D341Med (cell line): ENCODE results near the gene GOLGA6L7.
A peak's percentile ranks its signal among the peaks of the same experiment; 100 is the strongest.
"Not testable (repeated sequence)": the region's sequence is repeated elsewhere in the genome, so short reads cannot be mapped to it uniquely, and the experiment has no call there.

Experiments
- DNase-seq: peaks from one replicate; pipeline ENCODE4 v3.0.0; 2012; ENCODE audit warnings: low spot score

GOLGA6L7 gene

DNA sequence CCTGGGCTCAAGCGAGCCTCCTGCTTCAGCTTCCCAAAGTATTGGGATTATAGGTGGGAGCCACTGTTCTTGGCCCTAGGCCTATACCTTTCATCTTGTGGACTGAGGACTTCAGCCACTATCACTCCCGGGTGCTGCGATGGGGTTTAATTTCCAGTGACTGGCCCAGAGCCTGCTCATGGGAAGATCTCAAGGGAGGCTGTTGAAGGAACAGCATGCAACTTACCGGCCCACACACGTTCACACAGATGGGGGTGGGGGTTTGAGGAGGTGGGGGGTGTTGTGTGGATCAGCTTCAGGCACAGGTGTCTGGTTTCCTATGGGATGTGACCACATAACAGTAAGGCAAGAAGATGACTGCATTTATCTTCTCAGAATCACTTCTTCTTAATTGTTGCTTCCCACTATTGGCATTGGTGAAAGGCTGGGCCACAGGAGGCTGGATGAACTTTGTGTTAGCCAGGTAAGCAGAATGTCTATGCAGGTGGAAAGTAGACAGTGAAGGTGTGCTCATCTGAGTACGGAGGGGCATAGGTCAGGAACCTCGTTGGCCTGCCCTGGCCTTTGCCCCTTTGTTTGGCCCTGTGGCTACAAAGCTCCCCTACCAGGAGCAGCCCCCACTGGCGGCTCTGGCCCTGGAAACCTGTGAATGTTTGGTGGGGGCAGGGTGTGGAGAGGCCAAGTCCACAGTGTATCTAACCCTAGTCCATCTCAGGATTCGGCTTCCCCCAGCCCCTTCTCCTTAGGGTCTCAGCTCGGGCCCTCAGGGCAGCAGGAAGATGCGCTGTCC is 35.9 kb upstream of the GOLGA6L7 start:
- DNase-seq, result no peak

DNA sequence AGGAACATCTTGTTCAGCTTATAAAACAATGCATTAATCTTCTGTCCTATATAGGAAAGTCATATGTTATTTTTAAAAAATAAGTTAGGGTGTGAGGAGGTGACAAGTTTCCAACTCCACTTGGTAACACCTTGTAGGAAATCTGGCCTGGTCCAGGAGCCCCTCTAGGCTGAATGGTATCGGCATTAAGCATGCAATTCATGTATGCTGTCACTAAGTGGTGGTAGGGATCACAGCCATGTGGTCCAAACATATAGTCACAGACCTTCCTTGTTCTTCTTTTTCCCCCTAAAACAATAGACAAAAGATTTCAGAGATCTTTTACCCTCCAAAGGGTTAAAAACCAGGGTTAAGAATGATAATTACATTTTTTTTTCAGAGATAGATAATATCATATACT is 33.2 kb upstream of the GOLGA6L7 start:
- DNase-seq, result no peak

DNA sequence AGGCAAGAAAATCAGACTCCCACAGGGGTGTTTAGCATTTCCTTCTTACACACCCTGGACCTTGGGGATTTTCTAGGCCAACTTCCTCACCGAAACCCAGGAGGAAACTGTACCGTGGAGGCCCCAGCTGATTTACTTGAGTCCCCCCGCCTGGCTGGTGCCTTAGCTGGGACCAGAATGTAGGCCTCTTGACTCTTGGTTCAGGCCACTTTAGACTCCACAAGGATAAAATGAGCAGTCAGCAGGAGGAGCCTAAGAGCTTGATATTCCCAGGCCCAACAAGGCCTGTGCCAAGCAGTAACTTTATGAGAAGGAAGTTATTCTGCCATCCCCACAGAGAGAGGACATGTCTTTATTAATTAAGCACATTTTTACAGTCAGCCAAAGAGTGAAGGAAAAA is 32.7 kb upstream of the GOLGA6L7 start:
- DNase-seq, result no peak

DNA sequence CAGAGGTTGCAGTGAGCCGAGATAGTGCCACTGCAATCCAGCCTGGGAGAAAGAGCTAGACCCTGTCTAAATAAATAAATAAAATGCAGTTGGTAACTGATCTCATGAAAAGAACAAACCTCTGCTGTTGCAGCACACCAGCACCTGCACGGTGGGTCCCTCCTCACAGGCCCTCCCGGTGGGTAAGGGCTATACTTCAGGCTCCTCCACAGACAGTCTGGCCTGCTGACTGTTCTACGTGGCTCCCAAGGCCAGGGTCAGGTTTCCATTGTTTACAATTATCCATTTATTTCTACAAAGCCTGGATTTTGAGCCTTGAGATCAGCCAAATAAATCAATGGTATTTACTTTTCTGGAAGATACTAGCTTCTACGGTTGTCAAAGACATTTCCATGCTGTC is 32.2 kb upstream of the GOLGA6L7 start:
- no peak for DNase-seq

DNA sequence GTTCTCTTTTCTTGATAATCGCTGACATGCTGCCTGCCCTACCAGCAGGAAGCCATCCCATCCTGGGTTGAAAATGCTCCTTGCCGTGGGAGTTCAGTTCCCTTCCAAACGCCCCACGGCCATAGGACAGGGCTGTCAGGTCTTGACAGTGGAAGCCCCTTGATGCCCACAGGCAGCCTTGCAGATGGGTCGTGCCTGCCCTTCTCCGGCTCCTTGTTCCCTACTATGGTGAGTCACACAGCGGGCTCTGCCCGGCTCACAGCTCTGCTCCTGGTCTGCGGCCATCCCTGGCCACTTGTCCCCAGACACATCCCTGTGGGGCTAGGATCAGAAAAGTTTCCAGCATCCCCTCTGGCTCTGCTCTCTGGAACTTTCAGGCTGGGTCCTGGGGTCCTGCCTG is 31.1 kb upstream of the GOLGA6L7 start:
- DNase-seq, result no peak

DNA sequence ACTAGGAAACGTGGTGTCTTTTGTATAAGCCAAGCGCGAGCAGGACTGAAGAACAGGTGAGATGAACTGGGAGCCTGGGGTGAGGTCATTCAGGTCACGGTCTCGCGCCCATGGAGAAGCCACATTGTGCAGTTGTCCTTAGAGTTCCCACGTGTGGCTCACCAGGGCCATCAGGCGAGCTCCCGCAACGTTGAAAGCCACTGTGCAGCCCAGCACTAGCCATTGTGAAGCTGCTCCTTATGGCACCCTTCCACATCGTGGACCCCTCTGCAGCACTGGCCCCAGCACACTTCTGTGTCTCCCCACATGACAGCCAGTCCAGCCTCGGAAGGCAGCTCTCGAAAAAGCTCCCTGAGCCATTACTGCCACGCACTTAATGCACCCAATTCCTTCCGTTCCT is 29.8 kb upstream of the GOLGA6L7 start:
- no peak for DNase-seq

DNA sequence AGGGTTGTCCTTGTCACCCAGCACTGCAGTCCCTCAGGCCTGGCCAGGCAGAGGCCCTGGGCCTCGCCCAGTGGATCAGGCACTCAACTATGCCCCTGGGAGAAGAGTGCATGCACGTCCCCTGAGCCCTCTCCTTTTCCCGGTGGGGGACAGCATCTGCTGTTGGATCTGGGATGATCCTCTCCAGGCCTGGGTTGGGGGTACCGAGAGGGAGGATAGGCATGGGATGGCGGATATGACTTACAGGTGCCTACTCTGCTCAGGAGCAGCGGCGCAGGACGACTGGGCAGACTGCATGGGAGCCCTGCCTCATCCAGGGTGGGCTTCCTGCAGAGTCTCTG is 28.4 kb upstream of the GOLGA6L7 start:
- no peak for DNase-seq

DNA sequence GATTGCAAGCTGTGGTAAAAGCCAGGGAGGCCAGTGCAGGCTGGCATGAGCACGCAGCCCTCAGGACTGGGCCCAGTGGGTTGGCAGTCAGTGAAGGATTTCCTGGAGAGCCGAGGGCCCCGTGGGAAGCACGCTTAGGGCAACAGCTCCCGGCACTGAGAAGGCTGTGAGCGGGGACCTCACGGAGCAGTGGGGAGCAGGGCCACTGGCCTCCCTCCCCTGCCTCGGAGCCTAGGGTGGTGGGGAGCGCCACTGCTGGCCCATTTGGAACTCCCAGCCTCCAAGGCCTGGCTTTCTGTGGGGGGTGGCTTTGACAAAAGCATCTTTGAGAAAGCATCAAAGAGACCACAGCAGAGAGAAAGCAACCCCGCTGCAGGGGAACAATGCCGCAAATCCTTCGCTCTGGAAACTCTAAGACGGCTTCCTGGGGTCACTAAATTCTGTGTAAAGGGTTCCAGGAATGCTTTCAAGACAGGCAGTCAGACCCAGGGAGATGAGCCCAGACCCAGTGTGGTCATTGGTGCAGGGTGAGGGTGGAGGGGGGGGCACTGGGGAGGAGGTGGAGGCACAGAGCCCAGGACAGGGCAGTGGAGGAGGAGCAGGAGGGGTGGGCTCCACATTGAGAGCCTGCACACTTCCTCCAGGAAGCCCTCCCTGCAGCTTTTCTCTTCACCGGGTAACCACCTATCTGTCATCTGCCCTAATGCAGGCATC is 27.8 kb upstream of the GOLGA6L7 start:
- DNase-seq, result no peak

DNA sequence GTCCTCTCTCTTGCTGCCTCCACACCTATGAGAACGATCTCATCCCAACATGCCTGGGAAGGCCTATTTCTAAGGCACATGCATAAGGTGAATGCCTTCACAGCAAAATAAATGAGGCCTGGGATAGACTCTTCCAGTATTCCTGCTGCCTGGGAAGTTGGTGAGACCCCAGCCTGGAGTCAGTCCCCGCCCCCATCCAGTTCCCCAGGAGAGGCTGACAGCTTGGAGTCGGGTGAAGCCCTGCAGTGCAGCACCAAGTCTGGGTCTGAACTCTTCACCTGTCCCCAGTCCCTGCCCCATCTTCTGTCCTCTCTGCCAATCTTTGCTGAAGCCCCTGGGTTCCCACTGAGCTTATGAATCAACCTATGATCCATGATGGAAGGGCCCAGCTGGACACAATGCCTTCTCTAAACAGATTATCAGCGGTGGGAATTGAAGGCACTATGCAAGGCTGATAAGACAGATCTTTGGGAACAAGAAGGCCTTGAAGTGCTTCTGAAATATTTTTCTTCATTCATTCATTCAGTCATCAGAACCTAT is 27.1 kb upstream of the GOLGA6L7 start:
- no peak for DNase-seq

DNA sequence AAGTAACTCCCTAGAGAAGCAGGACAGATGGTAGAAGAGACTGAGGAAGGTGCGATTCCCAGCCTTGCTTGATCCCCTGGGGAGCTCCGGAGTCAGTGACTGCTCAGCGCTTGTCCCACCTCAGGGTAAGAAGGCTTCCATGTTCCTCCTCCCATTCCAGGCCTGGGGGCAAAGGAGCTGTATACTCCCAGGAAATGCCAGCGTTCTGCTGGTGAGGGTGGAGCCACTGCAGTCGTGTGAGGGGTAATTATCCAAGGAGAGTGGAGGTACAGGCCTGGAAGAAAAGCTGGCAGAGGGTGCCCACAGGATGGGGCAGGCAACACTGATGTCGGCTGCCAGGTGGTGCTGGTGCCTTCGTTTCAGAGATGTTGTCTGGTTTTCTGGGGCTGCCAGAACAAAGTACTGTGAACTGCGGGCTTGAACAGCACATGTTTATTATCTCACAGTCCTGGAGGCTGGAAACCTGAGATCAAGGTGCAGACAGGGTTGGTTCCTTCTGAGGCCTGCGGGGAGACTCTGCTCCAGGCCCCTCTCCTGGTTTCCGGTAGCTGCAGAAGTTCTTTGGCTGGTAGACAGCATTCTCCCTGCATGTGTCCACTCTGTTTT is 25.2 kb upstream of the GOLGA6L7 start:
- peak; percentile 71 for DNase-seq

DNA sequence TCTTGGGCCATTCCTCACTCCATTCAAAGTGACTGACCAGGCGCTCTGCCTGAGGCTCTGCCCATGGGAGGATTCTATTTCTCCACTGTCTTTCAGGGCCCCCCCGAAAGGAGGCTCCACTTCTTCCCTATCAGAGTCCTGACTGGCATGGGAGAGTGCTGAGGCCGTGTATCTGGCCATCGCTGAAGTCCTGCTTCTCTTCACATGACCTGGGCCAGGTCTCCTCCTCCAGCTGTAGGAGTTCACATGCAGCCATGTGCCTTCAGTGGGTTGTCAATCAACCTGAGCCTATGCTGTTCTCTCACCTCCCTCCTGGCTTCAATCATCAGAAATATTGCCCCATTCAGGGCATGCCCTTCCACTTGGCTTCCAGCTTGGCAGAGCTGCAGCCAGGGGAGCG is 24.6 kb upstream of the GOLGA6L7 start:
- DNase-seq, result no peak

DNA sequence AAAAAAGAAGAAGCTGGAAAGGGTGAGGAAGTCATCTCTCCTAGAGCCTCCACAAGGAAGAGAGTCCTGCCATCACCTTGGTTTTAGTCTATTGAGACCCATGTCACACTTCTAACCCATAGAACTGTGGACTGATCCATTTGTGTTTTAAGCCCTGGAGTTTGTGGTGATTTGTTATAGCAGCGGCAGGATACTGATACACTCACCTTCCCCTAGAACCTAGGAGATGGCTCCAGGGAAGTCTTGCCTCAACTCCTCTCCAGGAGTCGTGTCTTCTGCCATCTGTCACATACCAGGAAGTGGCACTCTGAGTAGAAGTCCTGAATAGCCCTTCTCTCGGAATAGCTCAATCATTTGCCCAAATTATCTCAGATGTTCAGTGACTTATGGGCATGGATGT is 22.7 kb upstream of the GOLGA6L7 start:
- no peak for DNase-seq

DNA sequence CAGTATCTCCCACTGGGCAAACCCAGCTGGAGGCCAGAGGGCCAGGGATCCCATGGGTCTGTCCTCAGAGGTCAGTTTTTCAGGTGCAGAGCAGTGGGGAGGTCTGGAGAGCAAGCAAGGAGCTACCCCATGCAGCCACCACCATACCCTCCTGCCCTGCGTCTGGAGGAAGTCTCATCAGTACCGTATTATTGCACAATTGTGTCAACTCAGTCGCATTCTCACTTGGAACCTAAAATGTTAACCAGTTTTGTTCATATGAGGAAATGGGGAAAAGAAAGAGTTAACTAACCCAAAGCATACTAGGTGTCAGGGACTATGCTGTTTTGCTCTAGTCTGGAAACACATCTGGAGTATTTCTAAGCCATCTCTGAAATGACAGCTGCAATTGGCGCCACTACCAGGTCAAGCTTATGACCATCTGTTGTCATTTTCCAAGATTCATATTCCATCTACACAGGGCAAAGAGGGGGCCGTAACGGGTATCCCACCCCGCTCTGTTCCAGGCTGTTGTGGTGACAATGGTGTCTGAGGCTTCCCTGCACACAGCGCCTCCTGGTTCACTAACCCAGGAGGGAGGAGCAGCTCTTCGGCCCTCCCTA is 20.4 kb upstream of the GOLGA6L7 start:
- DNase-seq, result no peak

DNA sequence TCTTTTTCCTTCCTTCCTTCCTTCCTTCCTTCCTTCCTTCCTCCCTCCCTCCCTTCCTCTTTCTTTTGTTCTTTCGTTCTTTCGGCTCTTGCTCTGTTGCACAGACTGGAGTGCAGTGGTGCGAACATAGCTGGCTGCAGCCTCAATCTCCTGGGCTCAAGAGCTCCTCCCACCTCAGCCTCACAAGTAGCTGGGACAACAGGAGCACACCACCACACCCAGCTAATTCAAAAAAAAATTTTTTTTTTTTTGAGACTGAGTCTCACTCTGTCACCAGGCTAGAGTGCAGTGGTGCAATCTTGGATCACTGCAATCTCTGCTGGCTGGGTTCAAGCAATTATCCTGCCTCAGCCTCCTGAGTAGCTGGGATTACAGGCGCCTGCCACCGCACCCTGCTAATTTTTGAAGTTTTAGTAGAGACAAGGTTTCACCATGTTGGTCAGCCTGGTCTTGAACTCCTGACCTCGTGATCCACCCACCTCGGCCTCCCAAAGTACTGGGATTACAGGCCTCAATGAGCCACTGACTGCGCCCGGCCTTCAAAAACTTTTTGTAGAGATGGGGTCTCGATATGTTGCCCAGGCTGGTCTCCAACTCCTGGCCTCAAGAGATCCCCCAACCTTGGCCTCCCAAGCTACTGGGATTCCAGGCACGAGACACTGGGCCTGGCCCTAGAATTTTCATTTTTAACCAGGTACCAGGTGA is 13.3 kb upstream of the GOLGA6L7 start:
- not testable (repeated sequence) for DNase-seq

DNA sequence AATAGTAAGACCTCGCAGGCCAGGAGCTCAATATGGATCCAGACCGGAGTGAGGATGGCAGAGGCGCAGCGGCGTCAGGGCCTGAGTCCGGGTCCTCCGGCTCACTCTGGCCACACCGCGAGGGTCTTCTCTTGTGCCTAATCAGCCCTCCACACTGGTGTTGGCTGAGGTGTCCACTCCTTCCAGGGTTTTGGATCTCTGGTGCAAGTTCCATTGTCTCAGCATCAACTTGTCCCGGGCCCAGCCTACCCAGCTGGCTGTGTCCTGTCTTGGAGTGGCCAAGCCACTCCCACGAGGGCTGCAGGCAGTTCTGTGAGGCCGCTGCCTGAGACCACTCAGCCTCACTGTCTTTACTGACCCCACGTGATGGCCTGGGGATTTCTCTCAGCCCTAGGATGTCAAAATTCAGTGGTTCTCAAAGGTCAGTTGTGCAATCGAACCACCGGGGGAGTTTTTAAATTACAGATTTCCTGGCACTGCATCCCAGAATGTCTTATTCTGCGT is 12.6 kb upstream of the GOLGA6L7 start:
- DNase-seq, result no peak

DNA sequence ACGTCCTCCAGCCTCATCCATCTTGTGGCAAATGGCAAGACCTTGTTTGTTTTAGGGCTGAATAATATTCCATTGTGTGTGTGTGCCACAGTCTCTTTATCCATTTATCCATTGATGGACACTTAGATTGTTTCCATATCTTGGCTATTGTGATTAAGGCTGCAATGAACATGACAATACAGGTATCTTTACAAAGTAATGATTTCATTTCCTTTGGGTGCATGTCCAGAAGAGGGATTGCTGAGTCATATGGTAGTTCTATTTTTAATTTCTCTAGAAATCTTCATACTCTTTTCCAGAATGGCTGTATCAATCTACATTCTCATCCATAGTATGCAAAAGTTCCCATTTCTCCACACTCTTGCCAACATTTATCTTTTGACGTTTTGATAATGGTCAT is 6.1 kb upstream of the GOLGA6L7 start:
- DNase-seq, result not testable (repeated sequence)

DNA sequence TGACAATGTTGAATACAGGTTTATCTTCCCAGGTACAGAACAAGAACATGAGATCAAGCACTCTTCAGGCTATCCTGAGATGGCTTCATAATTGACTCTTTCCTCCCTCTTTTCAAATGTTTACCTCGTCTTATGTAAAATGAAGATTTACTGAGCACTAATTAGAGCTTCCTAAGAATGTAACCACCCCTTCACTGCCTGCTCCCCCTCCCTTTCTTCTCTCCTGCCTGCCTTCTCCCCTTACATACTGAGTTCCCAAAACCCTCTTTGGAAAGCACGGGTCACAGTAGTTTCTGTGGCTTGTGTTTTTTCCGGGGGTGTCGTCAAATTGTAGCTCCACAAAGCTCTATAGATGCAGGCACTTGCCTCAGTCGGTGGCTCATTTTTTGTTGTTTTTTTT is 5.2 kb upstream of the GOLGA6L7 start:
- DNase-seq, result not testable (repeated sequence)

DNA sequence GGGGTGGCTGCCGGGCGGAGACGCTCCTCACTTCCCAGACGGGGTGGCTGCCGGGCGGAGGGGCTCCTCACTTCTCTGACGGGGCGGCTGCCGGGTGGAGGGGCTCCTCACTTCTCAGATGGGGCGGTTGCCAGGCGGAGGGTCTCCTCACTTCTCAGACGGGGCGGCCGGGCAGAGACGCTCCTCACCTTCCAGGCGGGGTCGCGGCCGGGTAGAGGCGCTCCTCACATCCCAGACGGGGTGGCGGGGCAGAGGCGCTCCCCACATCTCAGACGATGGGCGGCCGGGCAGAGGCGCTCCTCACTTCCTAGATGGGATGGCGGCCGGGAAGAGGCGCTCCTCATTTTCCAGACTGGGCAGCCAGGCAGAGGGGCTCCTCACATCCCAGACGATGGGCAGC is 1.3 kb upstream of the GOLGA6L7 start:
- not testable (repeated sequence) for DNase-seq

DNA sequence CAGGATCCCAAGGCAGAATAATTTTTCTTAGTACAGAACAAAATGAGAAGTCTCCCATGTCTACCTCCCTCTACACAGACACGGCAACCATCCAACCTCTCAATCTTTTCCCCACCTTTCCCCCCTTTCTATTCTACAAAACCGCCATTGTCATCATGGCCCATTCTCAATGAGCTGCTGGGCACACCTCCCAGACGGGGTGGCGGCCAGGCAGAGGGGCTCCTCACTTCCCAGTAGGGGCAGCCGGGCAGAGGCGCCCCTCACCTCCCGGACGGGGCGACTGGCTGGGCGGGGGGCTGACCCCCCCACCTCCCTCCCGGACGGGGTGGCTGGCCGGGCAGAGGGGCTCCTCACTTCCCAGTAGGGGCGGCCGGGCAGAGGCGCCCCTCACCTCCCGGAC is 827 bp upstream of the GOLGA6L7 start:
- not testable (repeated sequence) for DNase-seq

DNA sequence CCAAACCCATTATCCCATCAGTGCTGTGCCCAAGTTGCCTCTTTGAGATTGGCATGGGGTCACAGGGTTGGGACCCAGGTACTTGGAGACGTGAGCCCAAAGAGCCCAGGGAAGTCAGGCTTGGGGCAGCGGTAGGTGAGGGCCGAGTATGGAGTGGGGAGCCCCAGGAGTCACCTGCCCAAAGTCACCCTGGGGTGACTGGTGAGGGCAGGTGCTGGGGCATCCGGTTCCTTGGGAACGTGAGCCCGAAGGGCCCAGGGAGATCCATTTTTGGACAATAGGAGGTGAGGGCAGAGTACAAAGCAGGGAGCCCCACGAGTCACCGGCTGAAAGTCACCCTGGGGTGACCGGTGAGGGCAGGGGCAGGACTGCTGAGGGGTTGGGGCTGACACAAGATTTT is 485 bp downstream of the GOLGA6L7 start:
- DNase-seq, result peak; percentile 2

DNA sequence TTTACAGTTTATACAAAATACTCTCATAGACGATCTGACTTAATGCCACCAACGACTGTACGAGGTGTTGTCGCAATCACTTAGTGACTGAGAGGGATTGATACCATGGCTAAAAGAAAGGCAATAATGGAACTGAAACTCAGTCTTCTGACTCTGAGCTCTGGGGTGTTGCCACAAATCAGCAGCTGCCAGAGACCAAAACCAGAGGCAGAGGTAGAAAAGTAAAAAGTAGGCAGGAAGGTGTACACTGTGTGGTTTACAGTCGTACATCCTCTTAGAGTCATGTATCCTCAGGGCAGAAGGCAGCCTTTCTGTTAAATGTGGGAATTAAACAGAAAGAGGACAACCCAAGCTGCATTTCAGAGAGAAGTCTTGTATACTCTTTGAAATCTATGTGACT is 1.2 kb downstream of the GOLGA6L7 start:
- DNase-seq, result not testable (repeated sequence)

DNA sequence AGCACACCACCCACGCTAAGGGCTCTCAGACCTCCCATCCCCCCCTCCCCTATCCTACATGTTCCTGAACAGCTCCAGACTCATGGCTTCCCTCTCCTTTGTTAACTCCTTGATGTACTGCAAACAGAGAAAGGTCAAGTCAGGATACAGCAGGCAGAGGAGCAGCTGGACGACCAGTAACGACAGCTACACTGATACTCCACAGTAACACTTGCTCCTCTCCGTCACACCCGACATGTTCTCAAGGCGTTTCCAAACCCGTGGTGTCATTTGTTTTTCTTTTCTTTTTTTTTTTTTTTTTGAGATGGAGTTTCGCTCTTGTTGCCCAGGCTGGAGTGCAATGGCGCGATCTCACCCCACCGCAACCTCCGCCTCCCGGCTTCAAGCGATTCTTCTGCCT is 4.3 kb downstream of the GOLGA6L7 start:
- peak; percentile 0 for DNase-seq
